Activated CD8-positive, alpha-beta memory T cell treated with anti-CD3 and anti-CD28 coated beads for 4 hours (primary cell): Measurements from ENCODE around the gene RGS12.
"Not testable (repeated sequence)": the region's sequence is repeated elsewhere in the genome, so short reads cannot be mapped to it uniquely, and the experiment has no call there.

Experiments used
- DNase-seq, 2 donors: peaks; one replicate each; pipeline ENCODE4 v3.0.0-alpha.2; 2020; ENCODE audit warnings: low read depth in 2 of 2

Gene RGS12

DNA sequence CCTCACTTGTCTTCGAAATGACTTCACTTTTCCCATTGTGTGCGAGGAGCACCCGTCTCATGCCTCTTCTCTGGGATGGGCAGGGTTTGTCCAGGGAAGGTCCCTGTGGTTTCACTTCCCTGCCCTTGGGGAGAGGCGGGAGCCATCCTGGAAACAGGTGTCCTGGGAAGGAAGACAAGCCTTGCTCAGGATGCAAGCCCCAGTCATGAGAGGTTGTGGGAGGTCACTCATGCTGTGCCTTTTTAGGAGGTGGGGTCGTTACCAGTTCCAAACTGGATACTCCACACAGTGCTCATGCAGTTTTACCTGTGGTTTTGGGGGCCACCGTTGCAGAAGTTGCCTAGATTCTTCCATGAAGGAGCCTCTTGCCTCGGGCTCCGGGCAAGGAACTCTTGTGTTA lies 3.8 kb downstream of the RGS12 start:
- no peak for DNase-seq

DNA sequence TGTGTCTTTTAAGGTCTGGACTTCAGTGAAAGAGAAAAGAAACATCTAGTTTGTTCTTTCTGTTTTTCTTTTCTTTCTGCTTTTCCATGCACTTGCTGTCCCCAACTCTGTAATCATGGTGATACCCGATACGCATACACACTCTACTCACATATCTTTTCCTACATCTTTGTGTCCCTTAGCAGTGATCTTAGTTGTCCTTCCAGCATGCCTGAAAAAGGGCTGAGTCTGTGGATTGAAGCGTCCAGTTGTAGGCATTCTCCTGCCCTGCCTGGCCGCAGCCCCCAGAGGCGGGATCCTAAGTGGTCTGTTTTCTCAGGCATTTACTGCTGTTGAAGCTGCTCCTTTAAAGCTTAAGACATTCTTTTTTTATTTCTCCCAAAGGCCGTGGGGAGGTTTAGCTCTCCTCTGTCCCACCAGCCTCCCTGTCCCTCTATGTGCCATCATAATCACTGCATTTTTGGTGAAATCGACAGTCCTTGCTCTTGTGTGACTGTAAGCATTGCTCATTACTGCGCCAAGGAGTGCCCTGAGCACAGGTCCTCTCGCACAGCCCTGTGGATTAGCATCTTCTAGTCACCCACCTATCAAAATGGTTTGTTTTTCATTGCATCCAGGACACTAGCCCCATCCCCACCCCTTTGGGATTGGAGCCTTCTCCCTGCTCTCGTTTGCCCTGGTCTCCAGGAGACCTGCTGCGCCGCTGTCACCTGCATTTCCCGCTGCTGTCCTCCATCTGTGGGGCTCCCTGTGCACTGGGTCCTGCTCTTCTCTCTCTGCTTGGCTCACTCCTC lies 4.4 kb downstream of the RGS12 start:
- no peak for DNase-seq

DNA sequence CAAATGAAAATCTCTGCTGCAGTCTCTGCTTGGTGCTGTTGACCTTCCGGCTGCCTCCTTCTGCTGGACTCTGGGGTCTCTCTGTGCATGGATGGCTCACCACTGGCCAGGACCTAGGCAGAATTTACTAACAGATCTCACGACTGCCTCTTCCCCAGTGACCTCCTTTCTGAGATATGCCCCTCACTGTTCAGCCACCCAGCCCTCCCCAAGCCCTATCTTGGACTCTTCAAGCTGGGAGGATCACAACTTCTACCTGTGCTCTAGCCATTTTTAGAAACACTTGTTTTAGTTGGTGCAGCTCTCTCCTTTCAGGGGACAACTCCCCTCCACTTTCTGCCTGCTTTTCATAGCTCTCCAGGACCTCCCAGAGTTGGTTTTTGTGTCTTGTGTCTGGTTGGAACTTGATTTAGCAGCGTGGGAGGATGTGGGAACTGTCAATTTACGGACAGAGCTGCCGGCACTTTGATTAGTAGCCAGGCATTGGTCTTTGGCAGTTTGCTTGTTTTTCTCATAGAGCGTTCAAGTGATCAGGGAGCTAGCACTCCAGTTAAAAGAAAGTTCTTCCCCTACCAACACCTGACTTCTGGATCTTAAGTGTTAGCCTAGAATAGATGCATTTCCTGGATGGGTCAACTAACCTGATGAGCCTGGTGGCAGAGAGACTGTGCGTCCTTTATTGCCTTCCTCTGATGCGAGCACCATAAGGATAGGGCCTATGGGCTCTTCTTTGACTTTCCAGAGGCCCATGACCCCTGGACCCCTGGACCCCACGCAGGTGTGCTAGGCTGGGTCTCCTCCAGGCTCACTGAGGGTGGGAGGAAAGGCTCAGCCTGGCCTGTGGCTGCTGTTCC lies 6.5 kb downstream of the RGS12 start:
- no peak for DNase-seq

DNA sequence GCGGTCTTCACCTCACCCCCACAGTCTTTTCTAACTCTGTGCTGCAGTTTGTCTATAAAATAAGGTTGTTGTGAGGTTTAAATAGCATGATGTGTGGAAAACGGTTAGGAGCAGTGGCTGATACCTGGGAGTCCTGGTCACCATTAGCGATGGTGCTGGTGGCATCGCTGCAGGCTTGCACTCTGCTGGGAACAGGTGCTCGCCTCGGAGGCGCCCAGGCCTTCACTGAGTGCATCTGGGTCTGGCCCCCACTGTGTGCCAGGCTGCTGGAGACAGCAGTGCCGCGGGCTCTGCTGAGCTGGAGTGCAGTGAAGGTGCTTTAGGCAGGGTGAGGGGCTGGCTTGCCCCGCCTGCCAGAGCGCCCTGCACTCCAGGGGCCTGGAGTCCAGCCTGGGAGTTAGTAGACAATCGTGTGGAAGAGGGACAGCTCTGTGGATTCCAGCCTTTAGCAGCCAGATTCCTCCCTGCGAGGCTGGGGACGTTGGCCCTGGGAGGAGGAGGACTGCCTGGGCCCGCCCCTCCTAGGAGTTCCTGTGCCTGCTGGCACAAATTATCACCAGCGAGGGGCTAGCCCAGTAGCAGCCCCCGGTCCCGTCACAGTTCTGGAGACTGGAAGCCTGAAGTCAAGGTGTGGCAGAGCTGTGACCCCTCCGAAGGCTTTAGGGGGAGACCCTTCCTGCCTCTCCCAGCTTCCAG lies 7.3 kb downstream of the RGS12 start:
- DNase-seq, result no peak

DNA sequence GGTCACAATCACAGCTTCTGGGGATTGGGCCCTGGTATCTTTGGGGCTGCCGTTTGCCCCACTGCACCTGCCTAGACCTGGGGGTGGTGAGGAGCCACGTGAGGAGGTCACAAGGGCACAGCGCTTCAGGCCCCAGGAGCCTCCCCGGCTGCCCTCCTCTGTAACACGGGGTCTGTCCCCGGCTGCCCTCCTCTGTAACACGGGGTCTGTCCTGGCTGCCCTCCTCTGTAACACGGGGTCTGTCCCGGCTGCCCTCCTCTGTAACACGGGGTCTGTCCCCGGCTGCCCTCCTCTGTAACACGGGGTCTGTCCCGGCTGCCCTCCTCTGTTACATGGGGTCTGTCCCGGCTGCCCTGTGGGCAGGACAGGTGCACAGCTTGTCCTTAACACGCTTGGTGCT lies 8.1 kb downstream of the RGS12 start:
- DNase-seq, result not testable (repeated sequence)

DNA sequence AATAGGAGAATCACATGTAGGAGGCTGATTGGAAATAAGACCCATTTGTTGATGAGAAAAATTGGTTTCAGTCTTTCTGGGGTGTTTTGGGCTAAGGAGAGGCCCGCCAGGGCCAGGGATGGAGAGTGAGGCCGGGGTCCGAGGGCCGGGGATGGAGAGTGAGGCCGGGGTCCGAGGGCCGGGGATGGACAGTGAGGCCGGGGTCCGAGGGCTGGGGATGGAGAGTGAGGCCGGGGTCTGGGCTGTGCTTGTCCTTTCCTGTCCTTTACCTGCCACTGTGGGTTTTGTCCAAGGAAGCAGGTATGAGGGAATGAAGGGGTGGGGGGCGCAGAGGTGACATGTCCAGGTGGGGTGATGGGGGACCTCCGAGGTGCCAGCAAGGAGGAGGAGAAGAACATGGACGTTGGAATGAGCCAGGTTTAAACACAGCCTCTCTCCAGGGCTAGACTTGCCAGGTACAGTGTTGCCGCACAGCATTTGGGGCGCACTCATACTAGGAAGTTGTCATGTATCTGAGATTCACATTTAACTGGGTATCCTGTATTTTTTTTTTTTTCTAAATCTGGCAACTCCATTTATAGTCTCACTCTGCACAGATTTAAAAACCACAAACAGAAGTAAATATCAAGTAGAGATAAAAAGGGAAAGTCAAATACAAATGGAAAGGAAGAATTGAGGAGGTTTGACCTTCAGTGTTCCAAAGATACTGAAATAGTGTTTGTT lies 8.8 kb downstream of the RGS12 start:
- DNase-seq, result no peak

DNA sequence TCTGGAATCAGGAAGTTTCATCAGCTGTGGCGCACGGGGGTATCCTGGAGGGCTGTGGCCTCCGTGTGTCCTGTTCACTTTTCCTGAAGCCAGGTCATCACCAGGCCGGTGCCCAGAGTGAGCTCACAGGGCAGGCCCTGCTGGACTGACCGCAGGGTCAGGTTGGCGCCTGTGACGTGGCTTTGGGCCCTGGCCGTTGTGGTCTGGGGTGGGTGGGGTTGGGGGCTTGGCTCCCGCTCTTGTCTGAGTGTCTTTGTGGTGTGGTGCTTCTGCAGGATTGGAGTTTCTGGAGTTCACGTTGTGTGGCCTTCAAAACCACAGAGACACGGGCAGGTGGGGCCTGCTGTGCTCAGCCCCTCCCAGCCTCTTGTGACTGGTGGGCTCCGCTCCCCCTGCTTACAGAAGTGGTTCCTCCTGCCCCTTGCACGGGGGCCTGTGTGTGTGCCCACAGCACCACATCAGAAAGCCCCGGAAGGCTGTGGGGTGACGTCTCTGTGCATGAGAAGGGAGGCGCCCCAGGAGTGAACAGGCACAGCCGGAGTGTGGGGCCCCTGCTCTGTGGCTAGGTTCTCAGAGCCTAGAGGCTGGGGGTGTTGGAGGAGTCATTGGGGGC lies 9.5 kb downstream of the RGS12 start:
- DNase-seq, result peak; percentile 52 to 59

DNA sequence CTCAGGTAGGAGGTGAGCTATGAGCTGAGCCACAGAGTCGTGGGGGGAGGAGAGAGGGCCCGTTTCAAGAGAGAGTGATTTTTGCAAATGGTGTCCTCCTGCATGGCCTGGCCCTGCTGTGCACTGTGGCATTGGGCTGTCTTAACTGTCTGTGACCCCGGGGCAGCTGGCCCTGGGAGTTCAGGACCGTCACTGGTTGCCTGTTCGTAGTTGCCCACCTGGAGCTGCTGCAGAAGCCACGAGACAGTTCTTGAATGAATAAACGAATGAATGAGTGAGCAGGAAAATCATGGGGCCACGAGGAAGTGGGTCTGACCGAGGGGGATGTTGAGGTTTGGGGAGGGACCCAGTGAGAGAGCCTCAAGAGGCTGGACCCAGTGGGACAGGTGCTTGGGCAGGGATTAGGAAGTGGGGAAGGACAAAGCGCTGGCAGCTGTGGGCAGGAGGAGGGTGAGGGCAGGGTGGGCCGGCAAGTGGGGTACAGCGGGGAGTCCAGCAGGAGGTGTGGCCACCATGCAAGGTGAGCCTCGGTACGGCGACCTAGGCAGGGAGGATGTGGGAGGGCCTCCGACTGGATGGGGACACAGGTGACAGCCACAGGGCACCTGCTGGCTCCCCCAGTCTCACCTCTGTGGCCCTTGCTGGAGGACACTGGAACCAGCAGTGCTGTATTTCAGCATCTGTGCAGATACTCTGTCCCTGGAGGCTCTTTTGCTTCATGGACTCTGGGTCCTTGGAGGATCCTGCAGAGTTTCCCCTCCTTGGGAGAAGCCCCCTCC lies 10.2 kb downstream of the RGS12 start:
- DNase-seq, result no peak

DNA sequence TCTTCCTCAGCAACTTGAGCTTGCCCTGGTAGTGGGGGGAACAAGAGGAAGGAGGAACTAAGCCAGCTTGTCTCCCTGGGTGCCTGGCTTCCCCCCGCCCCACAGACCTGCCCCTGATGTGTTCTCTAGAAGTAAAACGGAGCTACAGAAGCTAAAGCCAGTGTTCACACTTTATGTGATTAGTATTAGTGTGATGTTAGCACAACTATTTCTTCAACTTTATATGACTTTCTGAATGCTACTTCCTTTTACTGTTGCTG lies 10.7 kb downstream of the RGS12 start:
- no peak for DNase-seq

DNA sequence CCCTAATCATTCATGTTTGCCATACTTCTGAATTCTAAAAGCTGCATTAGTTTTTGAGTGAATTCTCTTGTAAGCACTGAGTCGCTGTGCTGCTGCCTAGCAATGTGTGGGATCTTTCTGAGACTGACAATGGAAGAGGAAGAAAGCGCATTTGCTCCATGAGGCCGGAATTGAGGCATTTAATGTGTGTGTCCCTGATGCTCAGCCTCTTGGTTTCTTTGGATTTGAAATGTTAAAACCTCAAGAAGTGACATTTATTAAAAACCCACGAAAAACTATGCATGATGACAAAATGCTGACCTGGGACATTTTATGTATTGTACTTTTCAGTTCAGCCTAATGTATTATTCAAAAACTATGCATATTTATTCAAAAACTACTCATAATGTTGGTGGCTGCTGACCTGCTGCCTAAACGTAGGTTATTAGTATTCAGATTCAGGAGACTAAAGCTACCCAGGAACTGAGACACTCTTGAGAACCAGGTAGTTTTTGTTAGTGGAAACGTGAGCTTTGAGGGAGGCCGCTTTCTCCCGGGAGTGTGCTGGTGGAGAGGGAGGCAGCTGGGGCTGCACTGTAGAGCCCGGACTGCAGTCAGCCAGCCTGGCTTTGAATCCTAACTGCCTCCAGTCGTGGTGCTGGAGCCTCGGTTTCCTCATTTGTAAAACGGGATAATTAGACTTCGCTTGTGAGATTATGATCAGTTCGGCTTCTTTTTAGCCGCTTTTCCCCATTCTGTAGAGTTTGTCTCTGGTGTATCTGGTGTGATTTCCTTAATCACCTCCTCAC lies 11.3 kb downstream of the RGS12 start:
- no peak for DNase-seq

DNA sequence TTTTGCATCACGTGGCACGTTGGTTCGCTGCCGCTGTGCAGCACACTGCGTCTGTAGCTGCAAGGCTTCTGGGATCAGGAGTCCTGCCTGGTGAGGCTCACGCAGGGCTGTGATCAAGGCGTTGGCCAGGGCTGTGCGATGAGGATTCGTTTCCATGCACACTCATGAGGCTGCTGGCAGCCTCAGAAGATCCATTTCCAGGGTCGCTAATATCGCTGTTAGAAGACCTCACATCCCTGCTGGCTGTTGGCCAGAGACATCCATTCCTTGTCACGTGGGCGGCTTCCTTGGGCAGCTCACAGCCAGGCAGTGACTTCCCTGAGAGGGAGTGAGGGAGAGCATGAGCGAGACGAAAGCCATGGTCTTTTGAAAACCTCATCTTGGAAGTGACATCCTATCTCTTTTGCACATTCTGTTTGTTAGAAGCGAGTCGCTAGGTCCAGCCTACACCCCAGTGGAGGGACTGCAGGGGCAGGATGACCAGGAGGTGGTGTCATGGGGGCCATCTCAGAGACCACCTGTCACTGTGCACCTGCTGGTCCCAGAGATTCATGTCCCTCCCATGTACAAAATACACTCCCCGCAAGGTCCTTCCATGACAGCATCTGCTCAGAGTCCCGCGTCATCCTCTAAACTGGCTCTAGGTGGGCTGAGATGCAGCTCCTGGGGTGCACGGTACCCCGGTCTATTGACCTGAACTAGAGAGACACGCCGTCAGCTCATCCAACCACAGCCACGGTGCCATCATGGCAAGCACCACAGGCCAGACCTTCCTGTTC lies 12.2 kb downstream of the RGS12 start:
- DNase-seq, result no peak

DNA sequence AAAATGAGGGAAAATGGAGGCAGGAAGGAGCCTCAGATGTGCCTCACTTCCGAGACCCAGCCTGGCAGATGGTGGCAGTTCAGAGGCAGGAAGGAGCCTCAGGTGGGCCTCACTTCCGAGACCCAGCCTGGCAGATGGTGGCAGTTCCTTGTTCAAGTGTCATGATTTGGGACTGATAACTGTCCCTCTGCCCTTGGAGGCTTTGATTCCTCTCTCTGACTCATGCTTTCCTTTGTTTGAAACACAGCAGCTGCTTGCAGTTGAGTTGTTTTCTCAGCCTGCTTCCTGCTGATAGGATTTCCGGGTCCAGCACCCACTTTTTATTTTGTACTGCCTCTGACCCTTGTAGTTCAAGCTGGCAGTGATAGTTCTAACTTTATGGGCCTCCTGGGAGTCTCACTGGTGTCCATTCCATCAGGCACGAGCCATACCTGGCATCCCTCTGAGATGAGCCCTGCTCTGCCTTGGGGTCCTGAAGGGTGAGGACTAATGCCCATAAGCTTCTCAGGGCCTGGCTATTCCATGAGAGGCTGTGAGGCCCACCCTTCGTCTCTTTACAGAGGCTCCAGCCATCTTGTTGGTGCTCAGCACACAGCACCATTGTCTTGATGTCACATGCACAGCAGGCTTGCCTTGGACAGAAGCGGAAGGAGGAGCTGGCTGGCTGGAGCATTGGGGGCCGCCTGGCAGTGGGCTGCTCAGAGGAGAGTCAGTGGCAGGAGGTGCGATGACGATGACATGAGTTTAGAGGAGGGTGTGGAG lies 13.0 kb downstream of the RGS12 start:
- no peak for DNase-seq

DNA sequence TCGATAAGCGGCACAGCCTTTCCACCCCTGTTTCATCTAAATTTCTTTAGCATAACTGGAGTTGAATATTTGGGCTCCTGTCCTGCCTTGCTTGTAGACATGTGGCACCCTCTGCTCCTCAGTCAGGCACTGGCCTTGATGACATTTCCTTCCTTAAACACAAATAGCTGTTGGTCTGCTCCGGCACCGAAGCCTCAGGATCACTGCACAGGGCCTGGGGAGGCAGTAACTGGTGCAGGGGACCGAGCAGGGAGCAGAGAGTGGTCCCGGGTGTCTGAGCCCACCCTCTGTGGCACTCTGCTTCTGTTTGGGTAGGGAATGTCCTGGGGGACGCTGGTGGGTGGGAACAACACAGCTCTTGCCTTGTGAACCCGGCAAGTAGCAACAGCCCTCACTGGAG lies 13.6 kb downstream of the RGS12 start:
- no peak for DNase-seq

DNA sequence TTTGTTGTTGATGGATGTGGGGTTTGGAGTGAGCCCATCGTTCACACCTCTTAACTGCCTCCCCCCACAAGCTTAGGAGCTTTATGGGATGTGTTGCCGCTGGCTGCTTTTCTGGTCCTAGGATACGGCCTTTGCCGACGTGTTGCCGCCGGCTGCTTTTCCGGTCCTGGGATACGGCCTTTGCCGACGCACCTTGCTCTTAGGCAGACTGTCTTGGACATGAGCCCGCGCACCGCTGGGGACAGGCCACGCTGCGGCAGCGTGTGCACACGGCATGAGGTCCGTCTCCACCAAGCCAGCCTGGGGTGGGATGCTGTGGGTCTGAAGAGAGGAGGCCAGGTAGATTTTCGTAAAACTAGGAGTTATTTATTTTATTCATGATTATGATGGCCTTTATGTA lies 14.2 kb downstream of the RGS12 start:
- no peak for DNase-seq

DNA sequence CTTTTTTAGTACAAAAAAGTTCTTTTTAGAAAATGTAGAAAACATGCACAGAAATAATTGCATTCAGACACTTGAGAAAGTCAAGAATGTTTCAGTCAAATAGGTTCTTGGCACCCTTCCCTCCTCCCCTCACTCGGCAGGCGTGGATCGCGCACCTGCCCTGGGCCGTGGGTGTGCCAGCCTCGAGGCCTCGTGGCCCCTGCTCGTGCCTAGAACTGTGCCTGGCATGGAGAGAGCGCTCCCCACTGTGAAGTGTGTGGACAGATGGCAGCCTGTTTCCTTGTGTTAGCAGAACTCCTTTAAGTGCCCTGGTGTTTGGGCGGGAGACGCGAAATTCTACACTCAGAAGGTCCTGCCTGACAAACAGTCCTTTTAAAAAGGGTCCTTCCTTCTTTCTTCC lies 14.7 kb downstream of the RGS12 start:
- DNase-seq, result no peak

DNA sequence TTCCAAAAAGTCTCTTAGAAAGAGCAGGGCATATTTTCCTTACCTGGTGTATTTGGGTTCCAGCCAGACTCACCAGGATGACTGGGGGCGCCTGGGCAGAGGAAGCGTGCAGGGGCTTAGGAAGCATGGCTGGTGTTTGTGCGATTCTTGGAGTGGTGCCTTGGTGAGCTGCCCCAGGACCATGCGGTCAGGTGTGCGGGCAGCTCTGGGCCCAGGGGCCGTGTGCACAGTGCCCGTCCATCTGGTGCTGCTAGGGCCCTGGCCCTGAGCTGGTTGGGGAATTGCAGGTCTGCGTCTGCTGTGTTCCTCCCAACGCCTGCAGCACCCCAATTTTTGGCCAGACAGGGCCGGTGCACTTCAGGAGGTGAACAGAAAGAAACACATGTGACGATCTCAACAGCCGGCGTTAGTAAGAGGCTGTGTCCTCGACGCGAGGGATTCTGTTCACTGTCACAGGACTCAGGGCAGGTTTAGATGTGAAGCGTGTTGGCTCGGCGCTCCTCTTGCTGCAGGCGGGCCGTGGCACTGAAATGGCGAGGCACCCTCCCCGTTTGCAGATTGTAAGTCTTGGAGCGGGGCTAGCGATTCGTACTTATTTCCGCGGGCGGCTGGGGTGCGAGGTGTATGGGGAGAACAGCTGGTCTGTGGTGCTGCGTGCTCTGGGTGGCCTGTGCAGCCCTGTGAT lies 15.2 kb downstream of the RGS12 start:
- DNase-seq, result no peak

DNA sequence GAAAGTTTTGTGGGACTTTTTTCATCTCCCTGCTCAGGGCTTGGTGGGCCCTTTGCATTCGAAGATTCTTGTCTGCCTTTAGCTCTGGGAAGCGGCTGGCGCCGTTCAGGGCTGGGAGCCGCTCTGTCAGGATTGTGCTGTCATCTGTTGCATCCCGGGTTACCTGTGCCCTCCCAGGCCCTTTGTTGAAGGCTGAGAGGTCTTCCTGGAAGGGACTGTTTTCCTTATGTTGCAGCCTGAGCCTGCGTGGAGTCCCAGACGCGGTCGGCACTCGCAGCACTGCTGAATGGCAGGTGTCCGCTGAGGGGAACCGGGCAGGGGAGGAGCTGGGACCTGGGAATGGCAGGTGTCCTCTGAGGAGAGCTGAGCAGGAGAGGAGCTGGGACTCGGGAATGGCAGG lies 15.9 kb downstream of the RGS12 start:
- no peak for DNase-seq
